ENCODE results near the gene SETD5. TPM values are rescaled to one million over a fixed set of nuclear protein-coding genes. Genes with fewer than 3 reads are reported as not detected.

SETD5 gene
- total and polyA plus RNA-seq, 2 donors (not counting 1 experiment from before 2014, with no cell fraction given): 64.2 to 201 TPM

- Mint-ChIP-seq H3K27me3 (peaks cover 18% of the 10 kb centered on the region), H3K27ac (no peak overlapping the region), H3K4me3 (no peak overlapping the region), H3K9me3 (ENCODE audit: insufficient read depth) (no peaks in the 10 kb centered on the region), H3K4me1 (no peaks in the 10 kb centered on the region)
- H2AFZ ChIP-seq (ENCODE audit: insufficient read depth, low read depth, low read length, poor library complexity, severe bottlenecking): no peak overlapping the region
- no peak overlapping the region for H3K27ac ChIP-seq (ENCODE audit: low read length in 2 of 2)
- peaks cover 0 to 10% (median 2%) of the 10 kb centered on the region in 4 experiments for H3K27me3 ChIP-seq (replicated peaks in 1 of 4; ENCODE audit: control extremely low read depth in 1 of 4, control insufficient read depth in 3 of 4, insufficient read depth in 4 of 4, low read length in 3 of 4)
- H3K4me2 ChIP-seq (replicated peaks; ENCODE audit: low read depth, low read length, poor library complexity, severe bottlenecking): no peak overlapping the region
- DNase-seq (no peak), ATAC-seq (ENCODE audit: low read depth) (no peak)
- intact Hi-C loops (cut with micrococcal nuclease): no loop called here
- no peaks in the 10 kb centered on the region for H3K79me2 ChIP-seq (ENCODE audit: control insufficient read depth, insufficient read depth, low read length)
- ChIA-PET POLR2A (no interaction called here), CTCF (no interaction called here)
- H3K4me3 ChIP-seq (ENCODE audit: control extremely low read depth in 1 of 5, extremely low read depth in 1 of 5, insufficient read depth in 1 of 5, low read depth in 2 of 5, low read length in 4 of 5): no peak overlapping the region
- H3K4me1 ChIP-seq (ENCODE audit: control insufficient read depth in 2 of 2, insufficient read depth in 2 of 2, low read length in 2 of 2): no peaks in the 10 kb centered on the region
- no peaks in the 10 kb centered on the region for H3K36me3 ChIP-seq (replicated peaks in 1 of 2; ENCODE audit: control extremely low read depth in 1 of 2, control insufficient read depth in 1 of 2, extremely low read depth in 1 of 2, insufficient read depth in 2 of 2, low read length in 1 of 2)
- no peak overlapping the region for H3K9ac ChIP-seq (ENCODE audit: low read length)
- H4K20me1 ChIP-seq (ENCODE audit: control insufficient read depth, insufficient read depth, low read length, poor library complexity, severe bottlenecking): no peaks in the 10 kb centered on the region
- TF ChIP-seq EZH2 (IDR thresholded peaks at IDR 0.05; ENCODE audit: borderline replicate concordance, insufficient read depth, low read depth, low read length, poor library complexity, severe bottlenecking): no peak
- TF ChIP-seq CTCF (IDR thresholded peaks at IDR 0.05): no peak
- 67% methylated on average over 1 of the region's 4 CpGs for WGBS (ENCODE audit: insufficient coverage)
- H3K9me3 ChIP-seq (ENCODE audit: control extremely low read depth in 1 of 3, control insufficient read depth in 2 of 3, insufficient read depth in 1 of 3, low read length in 2 of 3): no peaks in the 10 kb centered on the region
Measured at GRCh38 chr3:9514306-9514705, 116.9 kb downstream of the SETD5 start.

GRCh38 chr3:9514956-9515355, 117.5 kb downstream of the SETD5 start:
- no peaks in the 10 kb centered on the region for H3K79me2 ChIP-seq (ENCODE audit: control insufficient read depth, insufficient read depth, low read length)
- no peaks in the 10 kb centered on the region for H3K9me3 ChIP-seq (ENCODE audit: control extremely low read depth in 1 of 3, control insufficient read depth in 2 of 3, insufficient read depth in 1 of 3, low read length in 2 of 3)
- no CpG with 5 or more reads among the region's 2 CpGs for WGBS (ENCODE audit: insufficient coverage)
- Mint-ChIP-seq H3K27ac (no peak overlapping the region), H3K9me3 (ENCODE audit: insufficient read depth) (no peaks in the 10 kb centered on the region), H3K27me3 (peaks cover 19% of the 10 kb centered on the region), H3K4me1 (no peaks in the 10 kb centered on the region), H3K4me3 (no peak overlapping the region)
- peaks cover 0 to 8% (median 0%) of the 10 kb centered on the region in 4 experiments for H3K27me3 ChIP-seq (replicated peaks in 1 of 4; ENCODE audit: control extremely low read depth in 1 of 4, control insufficient read depth in 3 of 4, insufficient read depth in 4 of 4, low read length in 3 of 4)
- H3K4me1 ChIP-seq (ENCODE audit: control insufficient read depth in 2 of 2, insufficient read depth in 2 of 2, low read length in 2 of 2): no peaks in the 10 kb centered on the region
- H3K27ac ChIP-seq (ENCODE audit: low read length in 2 of 2): no peak overlapping the region
- H4K20me1 ChIP-seq (ENCODE audit: control insufficient read depth, insufficient read depth, low read length, poor library complexity, severe bottlenecking): no peaks in the 10 kb centered on the region
- intact Hi-C loops (cut with micrococcal nuclease): no loop called here
- no peak overlapping the region for H3K4me2 ChIP-seq (replicated peaks; ENCODE audit: low read depth, low read length, poor library complexity, severe bottlenecking)
- no peak overlapping the region for H2AFZ ChIP-seq (ENCODE audit: insufficient read depth, low read depth, low read length, poor library complexity, severe bottlenecking)
- H3K36me3 ChIP-seq (replicated peaks in 1 of 2; ENCODE audit: control extremely low read depth in 1 of 2, control insufficient read depth in 1 of 2, extremely low read depth in 1 of 2, insufficient read depth in 2 of 2, low read length in 1 of 2): no peaks in the 10 kb centered on the region
- CTCF ChIA-PET: no interaction called here
- POLR2A ChIA-PET: no interaction called here
- H3K9ac ChIP-seq (ENCODE audit: low read length): no peak overlapping the region
- ATAC-seq (ENCODE audit: low read depth): no peak
- TF ChIP-seq CTCF (IDR thresholded peaks at IDR 0.05) (no peak), EZH2 (IDR thresholded peaks at IDR 0.05; ENCODE audit: borderline replicate concordance, insufficient read depth, low read depth, low read length, poor library complexity, severe bottlenecking) (no peak)
- no peak for DNase-seq
- H3K4me3 ChIP-seq (ENCODE audit: control extremely low read depth in 1 of 5, extremely low read depth in 1 of 5, insufficient read depth in 1 of 5, low read depth in 2 of 5, low read length in 4 of 5): no peak overlapping the region

All from B cell (primary cell).